Loucy (cell line): ENCODE measurements around the gene ARHGEF10L.

Experiments used
- H2AFZ ChIP-seq: fragments of 200-600 bp; sonication (generic); 2 replicates; pipeline ENCODE4 v1.6.0; 2016; ENCODE audit warnings: antibody characterized with exemption, mild to moderate bottlenecking, low read length, moderate library complexity
- H3F3A ChIP-seq: fragments of 200-600 bp; 2 replicates; pipeline ENCODE4 v1.6.0; 2016; ENCODE audit warnings: antibody characterized with exemption, low read depth, mild to moderate bottlenecking
- H3K27me3 ChIP-seq: fragments of 200-600 bp; sonication (generic); 2 replicates; pipeline ENCODE4 v1.6.1; 2014; ENCODE audit warnings: low read length, mild to moderate bottlenecking; ENCODE audit not compliant: insufficient read depth, poor library complexity, severe bottlenecking
- H3K36me3 ChIP-seq: fragments of 200-600 bp; sonication (generic); 2 replicates; pipeline ENCODE4 v1.6.1; 2016; ENCODE audit warnings: low read length; ENCODE audit not compliant: insufficient read depth
- H3K4me1 ChIP-seq: fragments of 200-600 bp; sonication (generic); 2 replicates; pipeline ENCODE4 v1.5.1; 2014; ENCODE audit warnings: low read length, mild to moderate bottlenecking; ENCODE audit not compliant: insufficient read depth, poor library complexity, severe bottlenecking
- H3K4me2 ChIP-seq: fragments of 200-600 bp; sonication (generic); 2 replicates; pipeline ENCODE4 v1.6.0; 2014; ENCODE audit warnings: antibody characterized with exemption, low read length, low read depth, mild to moderate bottlenecking; ENCODE audit not compliant: poor library complexity, severe bottlenecking
- H3K4me3 ChIP-seq: fragments of 200-600 bp; sonication (generic); 2 replicates; pipeline ENCODE4 v1.5.1; 2014; ENCODE audit warnings: low read length, mild to moderate bottlenecking, mixed read lengths; ENCODE audit not compliant: poor library complexity, severe bottlenecking
- H3K79me2 ChIP-seq: fragments of 200-600 bp; sonication (generic); 2 replicates; pipeline ENCODE4 v1.6.1; 2014; ENCODE audit warnings: low read length; ENCODE audit not compliant: insufficient read depth
- H3K9ac ChIP-seq: fragments of 200-600 bp; sonication (generic); 2 replicates; pipeline ENCODE4 v1.6.0; 2014; ENCODE audit warnings: mild to moderate bottlenecking, low read depth, low read length, moderate library complexity; ENCODE audit not compliant: poor library complexity, severe bottlenecking
- H3K9me2 ChIP-seq: fragments of 200-600 bp; sonication (generic); replicated peaks from 2 replicates; pipeline ENCODE4 v1.6.1; 2016; ENCODE audit warnings: low read depth, low read length, mixed read lengths
- H3K9me3 ChIP-seq: fragments of 200-600 bp; sonication (generic); 2 replicates; pipeline ENCODE4 v1.6.1; 2014; ENCODE audit warnings: mild to moderate bottlenecking, antibody characterized with exemption, low read length, low read depth; ENCODE audit not compliant: insufficient read depth
- H4K20me1 ChIP-seq: fragments of 200-600 bp; sonication (generic); 2 replicates; pipeline ENCODE4 v1.6.0; 2014; ENCODE audit warnings: antibody characterized with exemption, low read length, mild to moderate bottlenecking; ENCODE audit not compliant: insufficient read depth, poor library complexity, severe bottlenecking
- CTCF ChIP-seq: fragments of 200-600 bp; sonication (generic); conservative IDR thresholded peaks from 2 replicates; pipeline ENCODE4 v1.5.1; 2014; ENCODE audit warnings: mild to moderate bottlenecking, antibody characterized with exemption, low read length
- EZH2phosphoT487 ChIP-seq: fragments of 200-600 bp; IDR thresholded peaks from 2 replicates; pipeline ENCODE4 v1.6.1; 2018; ENCODE audit warnings: antibody characterized with exemption, mild to moderate bottlenecking, moderate library complexity, borderline replicate concordance

The ARHGEF10L gene

GRCh38 chr1:17675744-17676143, 136.2 kb downstream of the ARHGEF10L start:
- no peak for TF ChIP-seq EZH2phosphoT487
- TF ChIP-seq CTCF = no peak
- Histone ChIP-seq H3K79me2 (no peaks in the 10 kb centered on the region), H3K4me2 (no peak overlapping the region), H3K9ac (no peak overlapping the region), H3K9me3 (no peaks in the 10 kb centered on the region), H3F3A (no peaks in the 10 kb centered on the region), H3K4me3 (no peak overlapping the region), H3K4me1 (peaks cover 17% of the 10 kb centered on the region), H4K20me1 (no peaks in the 10 kb centered on the region), H3K27me3 (no peaks in the 10 kb centered on the region), H3K36me3 (no peaks in the 10 kb centered on the region), H3K9me2 (no peaks in the 10 kb centered on the region), H2AFZ (no peak overlapping the region)

- Histone ChIP-seq H3K9me3 (no peaks in the 10 kb centered on the region), H3K9me2 (no peaks in the 10 kb centered on the region), H3K4me1 (peaks cover 17% of the 10 kb centered on the region), H3K9ac (peak overlapping the region; percentile 38), H4K20me1 (no peaks in the 10 kb centered on the region), H3K4me3 (peak overlapping the region; percentile 7), H3K36me3 (no peaks in the 10 kb centered on the region), H3F3A (no peaks in the 10 kb centered on the region), H3K4me2 (peak overlapping the region; percentile 44), H3K27me3 (no peaks in the 10 kb centered on the region), H2AFZ (0 out of 2 replicates have a peak overlapping the region, but pooled peaks have one; percentile 49), H3K79me2 (no peaks in the 10 kb centered on the region)
- TF ChIP-seq EZH2phosphoT487 = no peak
- TF ChIP-seq CTCF = no peak
Measured at GRCh38 chr1:17676387-17677060, 137.0 kb downstream of the ARHGEF10L start.

- no peak for TF ChIP-seq EZH2phosphoT487
- no peak for TF ChIP-seq CTCF
- no peaks in the 10 kb centered on the region for H3K79me2 ChIP-seq
- no peaks in the 10 kb centered on the region for H3F3A ChIP-seq
- no peak overlapping the region for H3K9ac ChIP-seq
- H3K4me2 ChIP-seq = no peak overlapping the region
- no peaks in the 10 kb centered on the region for H3K27me3 ChIP-seq
- H2AFZ ChIP-seq = peak overlapping the region; percentile 33; the same call in 1 of the 2 replicates
- H3K9me3 ChIP-seq = no peaks in the 10 kb centered on the region
- peaks cover 17% of the 10 kb centered on the region for H3K4me1 ChIP-seq
- H3K9me2 ChIP-seq = no peaks in the 10 kb centered on the region
- no peaks in the 10 kb centered on the region for H3K36me3 ChIP-seq
- no peak overlapping the region for H3K4me3 ChIP-seq
- H4K20me1 ChIP-seq = no peaks in the 10 kb centered on the region
Measured at GRCh38 chr1:17678011-17678410, 138.5 kb downstream of the ARHGEF10L start.
